GM13976 (cell line): ENCODE measurements around the gene LRMDA.

ENCODE experiments used
- DNase-seq: peaks from one replicate; pipeline ENCODE4 v3.0.0; 2012; ENCODE audit warnings: low spot score
- CTCF ChIP-seq: IDR thresholded peaks from 2 replicates; pipeline ENCODE4 v1.5.1; 2012; ENCODE audit warnings: borderline replicate concordance, mild to moderate bottlenecking; ENCODE audit not compliant: insufficient read depth; ENCODE audit errors: extremely low read depth, missing control alignments, control extremely low read depth
- in situ Hi-C: fragments of 300-500 bp; cut with MboI; formaldehyde crosslinking; loops from one replicate; pipeline ENCODE4 v1.12.0; 2022; ENCODE audit warnings: low sequenced_read_pairs, mixed read lengths, inconsistent platforms; ENCODE audit not compliant: unreplicated experiment

Gene LRMDA

GRCh38 chr10:75462865-75463264, 31.4 kb downstream of the LRMDA start:
- DNase-seq, result no peak
- TF ChIP-seq CTCF, result no peak
- in situ Hi-C loops, result no loop called here

GRCh38 chr10:75464478-75465449, 33.3 kb downstream of the LRMDA start:
- in situ Hi-C loops, result no loop called here
- TF ChIP-seq CTCF, result no peak
- DNase-seq, result no peak

- TF ChIP-seq CTCF, result no peak
- no peak for DNase-seq
- in situ Hi-C loops, result no loop called here
Measured at GRCh38 chr10:75465450-75465827, 34.0 kb downstream of the LRMDA start.

DNA sequence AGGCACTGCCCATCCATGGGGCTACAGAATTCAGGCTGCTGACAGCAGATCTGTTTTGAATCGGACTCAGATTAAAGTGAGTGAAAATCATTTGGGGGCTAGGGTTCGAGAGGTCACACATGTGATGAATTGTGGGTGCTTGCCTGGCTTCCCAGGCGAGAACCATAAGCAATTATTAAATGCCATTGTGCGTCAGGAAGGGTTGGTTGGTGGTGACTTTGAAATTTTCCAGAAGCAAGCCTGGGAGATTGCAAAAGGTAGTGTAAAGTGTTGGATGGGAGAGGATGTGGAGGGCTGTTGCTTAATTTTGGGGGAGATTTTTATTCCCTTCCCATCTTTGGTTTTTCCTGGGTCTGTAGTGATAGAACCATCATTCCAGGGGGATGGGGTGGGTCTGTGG, 34.6 kb downstream of the LRMDA start:
- no peak for DNase-seq
- in situ Hi-C loops, result no loop called here
- TF ChIP-seq CTCF, result no peak

DNA sequence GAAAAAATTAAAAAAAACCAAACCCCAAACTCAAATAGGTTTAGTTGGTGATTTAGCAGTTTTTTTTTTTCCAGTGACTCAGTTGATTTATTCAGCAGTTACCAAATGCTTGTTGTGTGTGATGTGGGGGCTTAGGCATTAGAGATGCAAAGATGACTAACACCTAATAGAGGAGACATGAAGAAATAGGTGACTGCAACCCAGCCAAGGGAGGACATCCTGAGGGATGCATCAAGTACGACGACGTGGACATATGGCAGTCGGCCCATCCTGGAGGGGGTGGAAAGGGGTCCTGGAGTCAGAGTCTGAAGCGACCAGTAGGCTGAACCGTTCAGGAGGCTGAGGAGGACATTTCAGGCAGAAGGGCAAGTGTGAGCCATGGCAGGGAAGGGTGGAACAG, 35.5 kb downstream of the LRMDA start:
- in situ Hi-C loops, result no loop called here
- no peak for TF ChIP-seq CTCF
- DNase-seq, result no peak

DNA sequence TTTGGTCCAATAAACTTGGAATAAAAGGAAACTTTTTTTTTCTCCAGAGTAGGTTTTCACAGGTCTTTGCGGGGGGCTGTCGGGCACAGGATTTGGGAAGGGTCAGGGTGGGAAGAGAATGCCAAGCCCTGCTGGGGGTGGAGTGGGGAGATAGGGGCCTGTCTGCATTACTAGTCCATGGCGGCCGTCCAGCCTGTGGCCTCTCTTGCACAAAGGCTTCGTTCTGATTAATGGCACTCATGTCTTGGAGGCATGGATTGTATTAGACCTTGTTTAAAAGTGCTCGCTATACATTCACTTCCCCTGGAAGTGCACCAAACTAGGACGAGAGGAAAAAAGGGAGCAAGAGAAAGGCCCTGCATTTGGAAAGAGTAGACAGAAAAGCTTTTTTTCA, 37.2 kb downstream of the LRMDA start:
- no peak for TF ChIP-seq CTCF
- in situ Hi-C loops, result no loop called here
- DNase-seq, result no peak
